ENCODE data around the gene CUEDC1. TPM values are rescaled to one million over a fixed set of nuclear protein-coding genes. Genes with fewer than 3 reads are reported as not detected.

Gene CUEDC1
- total and polyA plus RNA-seq, 2 of the 13 experiments (the other 11 are each of a cell fraction or from before 2014, with no cell fraction given) = 7.4 to 12.9 TPM

- no peak for TF ChIP-seq ZNF256 (CRISPR knock-in tag; conservative IDR thresholded peaks at IDR 0.05)
- TF ChIP-seq ZBTB44 (CRISPR knock-in tag; IDR thresholded peaks at IDR 0.05) = no peak
- TF ChIP-seq CAMTA2 (CRISPR knock-in tag; IDR thresholded peaks at IDR 0.05; ENCODE audit: borderline replicate concordance) = no peak
- TF ChIP-seq CENPX (CRISPR knock-in tag; IDR thresholded peaks at IDR 0.05) = no peak
- no peak for TF ChIP-seq RERE (CRISPR knock-in tag; IDR thresholded peaks at IDR 0.05; ENCODE audit: low read depth)
- TF ChIP-seq PBX3 (CRISPR knock-in tag; IDR thresholded peaks at IDR 0.05; ENCODE audit: borderline replicate concordance) = no peak
- no peak for TF ChIP-seq ZMYM4 (CRISPR knock-in tag; IDR thresholded peaks at IDR 0.05)
- TF ChIP-seq HNF4G (IDR thresholded peaks at IDR 0.05; ENCODE audit: borderline replicate concordance, low read depth, low read length) = no peak
- TF ChIP-seq HNF4G (CRISPR knock-in tag; IDR thresholded peaks at IDR 0.05; ENCODE audit: borderline replicate concordance, low read depth) = no peak
- no peak for TF ChIP-seq FIP1L1 (IDR thresholded peaks at IDR 0.05; ENCODE audit: borderline replicate concordance, insufficient read depth, low read depth, low read length)
- no peak for TF ChIP-seq FOXC1 (CRISPR knock-in tag; IDR thresholded peaks at IDR 0.05; ENCODE audit: borderline replicate concordance)
- TF ChIP-seq SAP130 (CRISPR knock-in tag; IDR thresholded peaks at IDR 0.05; ENCODE audit: low read depth) = no peak; the same call in 1 of the 2 replicates
- no peak for TF ChIP-seq MEF2D (CRISPR knock-in tag; IDR thresholded peaks at IDR 0.05)
- TF ChIP-seq ZNF609 (CRISPR knock-in tag; IDR thresholded peaks at IDR 0.05; ENCODE audit: borderline replicate concordance) = no peak
- TF ChIP-seq SIN3A (IDR thresholded peaks at IDR 0.05; ENCODE audit: borderline replicate concordance, low read depth, low read length) = no peak
These were observed 56.5 kb downstream of the CUEDC1 start (continued) for GRCh38 chr17:57898487-57899311.

All from HepG2 (cell line).